OCI-LY7 (cell line): ENCODE data around the gene SLC50A1. TPM values are rescaled to one million over a fixed set of nuclear protein-coding genes. Genes with fewer than 3 reads are reported as not detected.
A peak's percentile ranks its signal among the peaks of the same experiment; 100 is the strongest.

Experiments used
- BruUV-seq: library from RNA; stranded (reverse); fragments of 400-500 nt; replicated peaks from 2 replicates; lab custom pipeline; 2021; lab: Mats Ljungman, UMichigan
- CTCF ChIA-PET: fragments of 300-600 bp; sonication (Branson Sonifier 250); formaldehyde crosslinking; loops from one replicate; lab custom pipeline; 2022; ENCODE audit warnings: antibody characterized with exemption; ENCODE audit not compliant: unreplicated experiment; lab: Charles Lee
- POLR2A ChIA-PET: fragments of 300-600 bp; sonication (Branson Sonifier 250); formaldehyde crosslinking; loops from one replicate; lab custom pipeline; 2022; ENCODE audit warnings: antibody characterized with exemption; lab: Charles Lee
- DNase-seq: peaks from one replicate; pipeline ENCODE4 v3.0.0-alpha.2; 2015; ENCODE audit warnings: low spot score
- H2AFZ ChIP-seq: fragments of 200-600 bp; sonication (generic), shearing (Covaris generic); 2 replicates; pipeline ENCODE4 v1.6.1; 2014; ENCODE audit warnings: mild to moderate bottlenecking, antibody characterized with exemption, low read length, moderate library complexity
- H3K27ac ChIP-seq: fragments of 200-600 bp; sonication (generic); 2 replicates; pipeline ENCODE4 v1.5.1; 2014; ENCODE audit warnings: mixed run types, low read depth, mild to moderate bottlenecking, moderate library complexity, low read length, inconsistent platforms; ENCODE audit not compliant: poor library complexity, severe bottlenecking
- H3K36me3 ChIP-seq: fragments of 200-600 bp; sonication (generic); 2 replicates; pipeline ENCODE4 v1.6.1; 2014; ENCODE audit warnings: mild to moderate bottlenecking, antibody characterized with exemption, low read length, moderate library complexity, mixed read lengths; ENCODE audit not compliant: insufficient read depth
- H3K4me1 ChIP-seq: fragments of 200-600 bp; sonication (generic); 2 replicates; pipeline ENCODE4 v1.5.1; 2014; ENCODE audit warnings: mild to moderate bottlenecking, low read length; ENCODE audit not compliant: insufficient read depth, poor library complexity, severe bottlenecking
- H3K4me2 ChIP-seq: fragments of 200-600 bp; sonication (generic); 2 replicates; pipeline ENCODE4 v1.6.1; 2014; ENCODE audit warnings: mild to moderate bottlenecking, low read length
- H3K4me3 ChIP-seq: fragments of 200-600 bp; sonication (generic); 2 replicates; pipeline ENCODE4 v1.5.1; 2014; ENCODE audit warnings: mild to moderate bottlenecking, low read depth, low read length; ENCODE audit not compliant: poor library complexity, severe bottlenecking
- H3K79me2 ChIP-seq: fragments of 200-600 bp; sonication (generic); 2 replicates; pipeline ENCODE4 v1.6.1; 2016; ENCODE audit warnings: low read depth, mild to moderate bottlenecking, low read length, moderate library complexity, mixed read lengths; ENCODE audit not compliant: insufficient read depth
- H3K9me2 ChIP-seq: fragments of 200-600 bp; sonication (generic); 2 replicates; pipeline ENCODE4 v1.6.1; 2016; ENCODE audit warnings: mild to moderate bottlenecking, low read length, mixed read lengths; ENCODE audit not compliant: insufficient read depth
- H3K9me3 ChIP-seq: fragments of 200-600 bp; sonication (generic); 2 replicates; pipeline ENCODE4 v1.6.1; 2014; ENCODE audit warnings: mild to moderate bottlenecking, mixed run types, low read length, mixed read lengths
- H4K20me1 ChIP-seq: fragments of 200-600 bp; sonication (generic); 2 replicates; pipeline ENCODE4 v1.6.1; 2014; ENCODE audit warnings: mild to moderate bottlenecking, antibody characterized with exemption, low read length, moderate library complexity, mixed read lengths; ENCODE audit not compliant: insufficient read depth
- EZH2phosphoT487 ChIP-seq: fragments of 200-600 bp; sonication (generic); IDR thresholded peaks from 2 replicates; pipeline ENCODE4 v1.6.1; 2018; ENCODE audit warnings: low read depth, borderline replicate concordance, mild to moderate bottlenecking, mixed run types, antibody characterized with exemption, low read length, moderate library complexity, mixed read lengths
- intact Hi-C: fragments of 100-400 bp; cut with micrococcal nuclease; formaldehyde crosslinking; loops from one replicate; pipeline ENCODE4 v1.10.0; 2022; ENCODE audit not compliant: unreplicated experiment
- total RNA-seq, 2 experiments: library from RNA; depleted of rRNA in 1 of 2; stranded (reverse); fragments of >200 nt in 1 of 2; shearing (Covaris generic) in 1 of 2; gene quantifications; 2 replicates each; pipeline ENCODE4 v1.2.3, GENCODE V29; 2014 to 2022
- TF ChIP-seq, protein P1 (sequence below): fragments of 200-600 bp; sonication (generic); conservative IDR thresholded peaks from 2 replicates; pipeline ENCODE4 v1.5.1; 2014; ENCODE audit warnings: mild to moderate bottlenecking, antibody characterized with exemption, low read length, moderate library complexity, mixed read lengths

Gene SLC50A1
- total RNA-seq, 2 experiments from 2014 or later: 12.3 to 46.1 TPM

DNA sequence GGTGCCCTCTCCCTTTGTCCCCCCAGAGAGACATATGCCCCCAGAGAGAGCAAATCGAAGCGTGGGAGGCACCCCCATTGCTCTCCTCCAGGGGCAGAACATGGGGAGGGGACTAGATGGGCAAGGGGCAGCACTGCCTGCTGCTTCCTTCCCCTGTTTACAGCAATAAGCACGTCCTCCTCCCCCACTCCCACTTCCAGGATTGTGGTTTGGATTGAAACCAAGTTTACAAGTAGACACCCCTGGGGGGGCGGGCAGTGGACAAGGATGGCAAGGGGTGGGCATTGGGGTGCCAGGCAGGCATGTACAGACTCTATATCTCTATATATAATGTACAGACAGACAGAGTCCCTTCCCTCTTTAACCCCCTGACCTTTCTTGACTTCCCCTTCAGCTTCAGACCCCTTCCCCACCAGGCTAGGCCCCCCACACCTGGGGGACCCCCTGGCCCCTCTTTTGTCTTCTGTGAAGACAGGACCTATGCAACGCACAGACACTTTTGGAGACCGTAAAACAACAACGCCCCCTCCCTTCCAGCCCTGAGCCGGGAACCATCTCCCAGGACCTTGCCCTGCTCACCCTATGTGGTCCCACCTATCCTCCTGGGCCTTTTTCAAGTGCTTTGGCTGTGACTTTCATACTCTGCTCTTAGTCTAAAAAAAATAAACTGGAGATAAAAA, 48.7 kb upstream of the SLC50A1 start:
- no peak for DNase-seq
- intact Hi-C loops: no loop called here
- POLR2A ChIA-PET: interaction anchor here (0.6 kb wide), 1 partner anchor 178 kb away, joined by 3 read pairs; no protein-coding TSS in a partner anchor

GRCh38 chr1:155091071-155092051, 44.3 kb upstream of the SLC50A1 start:
- Histone ChIP-seq H3K9me2 (no peaks in the 10 kb centered on the region), H3K36me3 (no peaks in the 10 kb centered on the region), H3K4me3 (no peak overlapping the region), H3K4me2 (peak overlapping the region; percentile 55), H3K27ac (no peak overlapping the region), H2AFZ (peak overlapping the region; percentile 65), H3K79me2 (no peaks in the 10 kb centered on the region), H4K20me1 (no peaks in the 10 kb centered on the region), H3K4me1 (peaks cover 13% of the 10 kb centered on the region), H3K9me3 (no peaks in the 10 kb centered on the region)
- TF ChIP-seq, protein P1, sequence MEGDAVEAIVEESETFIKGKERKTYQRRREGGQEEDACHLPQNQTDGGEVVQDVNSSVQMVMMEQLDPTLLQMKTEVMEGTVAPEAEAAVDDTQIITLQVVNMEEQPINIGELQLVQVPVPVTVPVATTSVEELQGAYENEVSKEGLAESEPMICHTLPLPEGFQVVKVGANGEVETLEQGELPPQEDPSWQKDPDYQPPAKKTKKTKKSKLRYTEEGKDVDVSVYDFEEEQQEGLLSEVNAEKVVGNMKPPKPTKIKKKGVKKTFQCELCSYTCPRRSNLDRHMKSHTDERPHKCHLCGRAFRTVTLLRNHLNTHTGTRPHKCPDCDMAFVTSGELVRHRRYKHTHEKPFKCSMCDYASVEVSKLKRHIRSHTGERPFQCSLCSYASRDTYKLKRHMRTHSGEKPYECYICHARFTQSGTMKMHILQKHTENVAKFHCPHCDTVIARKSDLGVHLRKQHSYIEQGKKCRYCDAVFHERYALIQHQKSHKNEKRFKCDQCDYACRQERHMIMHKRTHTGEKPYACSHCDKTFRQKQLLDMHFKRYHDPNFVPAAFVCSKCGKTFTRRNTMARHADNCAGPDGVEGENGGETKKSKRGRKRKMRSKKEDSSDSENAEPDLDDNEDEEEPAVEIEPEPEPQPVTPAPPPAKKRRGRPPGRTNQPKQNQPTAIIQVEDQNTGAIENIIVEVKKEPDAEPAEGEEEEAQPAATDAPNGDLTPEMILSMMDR: peak; percentile 97
- no peak for TF ChIP-seq EZH2phosphoT487
- BruUV-seq: no TSS peak
- peak; percentile 80 for DNase-seq
- ChIA-PET POLR2A (interaction anchor here (1.5 kb wide), 1 partner anchor 81 kb away, joined by 6 read pairs; the partner anchor contains the start of gene KRTCAP2), CTCF (interaction anchor here (0.7 to 2.0 kb wide), 5 partner anchors 46 to 81 kb away, joined by 3 to 12 read pairs (median 7); partner anchors contain the start of gene KRTCAP2)
- intact Hi-C loops: loop anchor here (1.0 kb wide), 1 partner anchor 76 kb away; no protein-coding TSS in a partner anchor

More for the DNA sequence above, 48.7 kb upstream of the SLC50A1 start:
- Histone ChIP-seq H3K9me2 (no peaks in the 10 kb centered on the region), H2AFZ (no peak overlapping the region), H3K4me1 (peaks cover 29% of the 10 kb centered on the region), H3K4me3 (no peak overlapping the region), H3K36me3 (no peaks in the 10 kb centered on the region), H3K4me2 (peak overlapping the region; percentile 99; the same call in 1 of the 2 replicates), H3K27ac (no peak overlapping the region), H4K20me1 (no peaks in the 10 kb centered on the region), H3K79me2 (no peaks in the 10 kb centered on the region), H3K9me3 (no peaks in the 10 kb centered on the region)
- TSS peak; percentile 51 for BruUV-seq
- CTCF ChIA-PET: no interaction called here
- TF ChIP-seq EZH2phosphoT487: no peak
- TF ChIP-seq, protein P1: peak; percentile 62
